Stimulated activated CD4-positive, alpha-beta T cell treated with anti-CD3 and anti-CD28 coated beads, TNF-alpha, amount 100 ng/mL, for 4 hours (primary cell): ENCODE results near the gene CACTIN.

ENCODE experiments used
- DNase-seq, 3 experiments: peaks; one replicate each; pipeline ENCODE4 v3.0.0-alpha.2; 2020; ENCODE audit warnings: low read depth in 3 of 3

The CACTIN gene

GRCh38 chr19:3627351-3627723 is 747 bp upstream of the CACTIN start:
- no peak for DNase-seq

DNA sequence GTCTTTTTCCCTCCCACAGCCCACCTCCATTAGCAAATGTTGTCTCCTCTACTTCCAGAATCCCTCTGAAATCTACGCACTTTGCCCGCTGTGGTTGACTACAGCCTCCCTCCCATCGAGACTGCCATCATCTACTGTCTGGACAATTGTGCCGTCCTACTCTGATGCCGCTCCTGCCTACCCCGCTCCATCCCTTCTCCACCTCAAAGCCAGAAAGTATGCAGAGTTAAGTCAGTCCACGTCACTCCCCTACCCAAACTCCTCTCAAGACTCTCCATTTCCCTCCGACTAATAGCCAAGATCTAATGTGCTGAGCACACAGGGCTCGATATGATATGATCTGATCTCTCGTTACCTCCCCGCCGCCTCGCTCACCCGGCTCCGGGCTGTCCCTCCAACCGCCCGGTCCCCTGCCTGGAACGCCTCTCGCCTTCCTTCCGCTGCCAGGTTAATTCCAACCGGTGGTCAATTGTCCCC is 556 bp downstream of the CACTIN start:
- no peak for DNase-seq

DNA sequence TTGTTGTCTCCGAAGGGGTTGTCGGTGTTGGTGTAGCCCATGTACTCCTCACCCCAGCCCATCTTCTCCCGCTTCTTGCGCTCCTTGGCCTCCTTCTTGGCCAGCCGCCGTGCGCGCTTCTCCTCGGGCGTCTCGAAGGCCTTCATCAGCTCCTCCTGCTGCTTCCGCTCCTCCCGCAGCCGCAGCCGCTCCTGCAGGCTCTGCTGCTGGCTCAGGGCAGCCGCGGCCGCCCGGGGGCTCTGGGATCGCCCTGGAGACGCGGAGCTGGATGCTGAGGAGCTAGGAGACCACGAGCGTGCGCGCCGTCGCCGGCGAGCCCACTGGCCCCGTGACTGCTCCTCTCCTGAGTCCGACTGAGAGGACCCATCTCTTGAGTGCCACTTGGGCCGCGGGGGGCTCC is 2.9 kb downstream of the CACTIN start:
- DNase-seq = no peak

DNA sequence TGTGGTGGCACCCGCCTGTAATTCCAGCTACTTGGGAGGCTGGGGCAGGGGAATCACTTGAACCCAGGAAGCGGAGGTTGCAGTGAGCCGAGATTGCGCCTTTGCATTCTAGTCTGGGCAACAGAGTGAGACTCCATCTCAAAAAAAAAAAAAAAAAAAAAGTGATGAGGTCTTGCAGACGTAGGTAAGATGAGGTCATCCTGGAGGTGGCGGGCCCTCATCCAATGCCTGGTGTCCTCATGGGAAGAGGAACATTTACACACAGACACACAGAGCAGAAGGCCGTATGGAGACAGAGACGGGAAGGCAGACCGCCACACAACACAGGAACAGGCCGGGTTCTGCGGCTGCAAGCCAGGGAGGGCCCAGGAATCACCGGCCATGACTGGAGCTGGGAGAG is 4.4 kb downstream of the CACTIN start:
- DNase-seq = no peak

- no peak for DNase-seq
These were observed 4.9 kb downstream of the CACTIN start for GRCh38 chr19:3621689-3622088.

DNA sequence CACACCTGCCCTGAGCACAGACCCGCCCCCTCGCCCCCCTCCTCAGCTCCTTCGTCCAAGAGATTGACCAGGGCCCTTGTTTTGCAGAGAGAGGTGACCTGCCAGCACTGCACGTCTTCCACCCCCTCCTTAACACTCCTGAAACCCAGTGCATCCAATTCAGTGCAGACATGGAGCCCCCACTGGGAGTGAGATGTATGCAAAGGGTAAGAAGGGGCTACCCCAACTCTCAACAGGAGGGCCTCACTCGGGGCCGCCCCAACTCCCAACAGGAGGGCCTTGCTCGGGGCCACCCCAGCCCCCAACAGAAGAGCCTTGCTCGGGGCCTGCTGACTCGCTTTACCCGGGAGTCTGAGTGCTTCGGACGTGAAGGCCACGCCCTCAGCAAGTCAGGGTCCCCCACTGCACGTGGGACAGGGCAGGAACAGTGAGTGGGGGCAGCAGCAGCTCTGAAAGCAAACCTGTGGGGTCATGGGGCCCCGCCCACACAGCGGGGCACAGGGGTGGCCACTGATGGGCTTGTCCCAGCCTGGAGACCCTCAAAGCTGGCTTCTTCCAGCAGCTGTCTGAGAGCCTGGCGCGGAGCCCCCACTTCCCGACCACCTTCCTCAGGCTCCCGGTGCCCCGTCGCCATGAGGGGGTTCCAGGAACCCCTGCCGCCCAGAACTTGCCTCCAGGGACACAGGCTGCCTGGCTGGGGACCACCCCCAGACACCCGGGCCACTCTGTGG is 5.6 kb downstream of the CACTIN start:
- no peak for DNase-seq

DNA sequence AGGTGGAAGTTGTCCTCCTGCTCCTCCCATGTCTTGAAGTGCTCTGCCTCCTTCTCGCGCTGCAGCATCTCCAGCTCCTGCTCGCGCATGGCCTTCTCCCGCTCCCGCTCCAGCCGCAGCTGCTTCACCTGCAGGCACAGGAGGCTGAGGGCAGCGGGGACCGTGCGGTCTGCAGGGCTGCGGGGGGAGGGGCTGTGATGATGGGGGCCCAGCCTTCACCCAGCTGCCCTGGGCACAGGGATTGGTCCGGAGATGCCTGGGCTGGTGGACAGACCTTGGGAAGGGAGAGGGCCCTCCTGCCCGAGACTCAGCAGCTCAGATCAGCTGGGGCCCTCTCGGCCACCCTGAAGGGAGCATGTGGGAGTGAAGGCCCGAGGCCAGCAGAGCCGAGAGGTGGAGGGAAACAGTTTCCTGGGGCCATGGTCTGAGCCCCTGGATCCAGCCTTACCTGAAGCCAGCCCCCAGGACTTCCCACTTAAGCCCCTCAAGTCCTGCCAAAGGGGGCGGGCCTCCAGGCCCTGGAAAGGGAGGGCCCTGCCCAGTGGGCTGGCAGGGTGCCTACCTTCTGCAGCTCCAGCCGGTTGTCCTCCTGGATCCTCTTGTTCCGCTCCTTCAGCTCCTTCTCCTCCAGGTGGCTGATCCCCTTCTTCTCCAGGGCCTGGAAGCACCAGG is 6.3 kb downstream of the CACTIN start:
- DNase-seq = no peak

GRCh38 chr19:3619631-3620012 is 7.0 kb downstream of the CACTIN start:
- no peak for DNase-seq

- DNase-seq = no peak
These were observed 7.6 kb downstream of the CACTIN start for GRCh38 chr19:3618811-3619630.

DNA sequence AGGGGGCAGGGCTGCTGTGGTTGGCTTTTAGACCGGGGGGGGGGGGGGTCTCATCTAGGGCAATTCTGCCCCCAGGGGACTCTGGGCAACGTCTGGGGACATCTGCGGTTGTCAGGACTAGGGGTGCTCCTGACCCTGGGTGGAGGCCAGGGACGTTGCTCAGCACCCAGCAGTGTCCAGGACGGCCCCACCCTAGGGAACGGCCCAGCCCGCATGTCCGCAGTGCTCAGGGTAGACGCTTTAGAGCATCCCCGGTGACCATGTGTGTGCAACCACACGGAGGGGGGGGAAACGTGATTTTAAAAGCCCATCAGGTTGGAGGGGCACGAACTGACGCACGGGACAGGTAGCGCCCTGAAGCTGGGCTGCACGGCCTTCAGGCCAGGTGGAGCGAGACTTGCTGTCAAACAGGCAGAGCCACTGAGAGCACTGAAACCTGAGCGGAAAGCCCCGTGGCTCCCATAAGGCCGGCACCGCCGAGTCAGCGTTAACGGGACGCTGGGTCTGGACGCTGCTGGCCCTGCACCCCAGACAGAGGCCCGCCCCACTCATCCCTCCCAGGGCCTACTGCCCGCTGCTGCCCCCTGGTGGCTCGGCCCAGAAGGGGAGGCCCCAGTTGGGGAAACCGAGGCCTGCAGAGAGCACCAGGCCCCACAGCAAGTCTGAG is 8.3 kb downstream of the CACTIN start:
- DNase-seq = peak in 2 of 3 experiments; percentile 25 to 28

DNA sequence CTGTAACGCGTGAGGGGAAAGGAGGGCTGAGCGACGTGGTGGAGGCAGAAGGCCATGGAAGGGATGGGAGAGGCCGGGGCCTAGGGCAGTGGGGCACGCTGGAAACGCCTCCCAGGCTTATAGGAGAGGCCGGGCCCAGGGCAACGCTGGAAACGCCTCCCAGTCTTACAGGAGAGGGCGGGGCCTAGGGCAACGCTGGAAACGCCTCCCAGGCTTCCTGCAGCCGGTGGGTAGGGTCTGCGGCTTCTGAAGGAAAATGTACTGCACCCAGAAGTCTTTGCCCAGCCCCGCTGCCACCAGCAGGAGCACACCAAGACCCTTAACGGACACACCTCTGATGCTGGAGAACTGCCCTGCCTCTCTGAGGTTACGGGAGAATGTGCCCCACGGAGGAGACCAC is 9.1 kb downstream of the CACTIN start:
- DNase-seq = no peak

DNA sequence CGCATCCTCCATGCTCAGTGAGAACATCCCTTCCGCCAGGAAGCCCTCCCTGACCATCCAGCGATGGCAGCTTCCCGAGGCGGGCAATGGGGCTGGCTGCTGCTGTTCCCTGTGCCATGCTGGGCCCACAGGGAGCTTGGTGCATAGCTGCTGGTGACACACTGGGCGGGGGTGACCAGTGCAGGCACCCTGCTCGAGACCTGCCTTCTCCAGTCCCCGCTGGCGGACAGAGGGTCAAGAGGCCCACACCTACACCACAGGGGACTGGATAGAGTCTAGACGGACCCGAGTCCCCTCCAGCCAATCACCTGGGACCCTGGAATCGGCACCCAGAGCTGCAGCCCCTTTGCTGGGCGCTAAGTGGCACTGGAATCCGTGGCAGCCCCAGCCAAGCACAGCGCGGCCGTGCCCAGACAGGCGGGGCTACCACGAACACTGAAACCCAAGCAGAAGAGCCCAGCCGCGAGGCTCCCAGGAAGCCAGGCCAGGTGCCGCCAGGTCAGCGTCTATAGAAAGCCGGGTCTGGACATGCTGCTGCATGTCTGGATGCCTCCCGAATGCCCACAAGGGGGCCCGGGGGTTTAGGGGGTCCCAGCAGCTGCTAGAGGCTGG is 11.0 kb downstream of the CACTIN start:
- no peak for DNase-seq

DNA sequence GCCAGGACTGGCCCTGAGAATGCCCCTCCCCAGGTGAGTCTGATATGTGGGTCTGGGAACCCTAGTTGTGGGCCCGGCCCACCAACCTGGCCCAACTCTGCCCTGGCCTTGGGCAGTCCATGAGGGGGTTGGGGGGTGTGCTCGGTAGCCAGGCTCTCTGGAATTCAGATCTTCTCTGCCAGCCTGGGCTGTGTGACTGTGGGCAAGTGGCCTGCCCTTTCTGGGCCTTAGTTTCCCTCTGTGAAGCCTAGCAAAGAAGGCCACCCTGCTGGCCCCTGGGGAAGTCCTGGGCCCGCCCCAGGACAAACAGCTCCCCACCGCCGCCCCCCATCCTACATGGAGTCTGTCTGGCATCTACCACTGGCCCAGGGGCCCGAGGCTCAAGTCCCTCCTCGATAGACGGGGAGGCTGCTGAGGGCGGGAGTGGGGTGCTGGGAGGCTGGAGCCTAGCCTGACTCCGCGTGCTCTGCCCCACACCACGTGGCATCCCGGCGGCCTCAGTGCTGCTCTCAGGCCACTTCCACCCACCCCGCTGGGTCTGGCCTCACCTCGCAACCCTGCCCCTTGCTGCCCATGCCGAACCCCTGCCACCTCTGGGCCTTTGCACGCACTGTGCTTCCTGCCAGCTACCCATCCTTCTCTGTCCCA is 11.6 kb downstream of the CACTIN start:
- DNase-seq = no peak

DNA sequence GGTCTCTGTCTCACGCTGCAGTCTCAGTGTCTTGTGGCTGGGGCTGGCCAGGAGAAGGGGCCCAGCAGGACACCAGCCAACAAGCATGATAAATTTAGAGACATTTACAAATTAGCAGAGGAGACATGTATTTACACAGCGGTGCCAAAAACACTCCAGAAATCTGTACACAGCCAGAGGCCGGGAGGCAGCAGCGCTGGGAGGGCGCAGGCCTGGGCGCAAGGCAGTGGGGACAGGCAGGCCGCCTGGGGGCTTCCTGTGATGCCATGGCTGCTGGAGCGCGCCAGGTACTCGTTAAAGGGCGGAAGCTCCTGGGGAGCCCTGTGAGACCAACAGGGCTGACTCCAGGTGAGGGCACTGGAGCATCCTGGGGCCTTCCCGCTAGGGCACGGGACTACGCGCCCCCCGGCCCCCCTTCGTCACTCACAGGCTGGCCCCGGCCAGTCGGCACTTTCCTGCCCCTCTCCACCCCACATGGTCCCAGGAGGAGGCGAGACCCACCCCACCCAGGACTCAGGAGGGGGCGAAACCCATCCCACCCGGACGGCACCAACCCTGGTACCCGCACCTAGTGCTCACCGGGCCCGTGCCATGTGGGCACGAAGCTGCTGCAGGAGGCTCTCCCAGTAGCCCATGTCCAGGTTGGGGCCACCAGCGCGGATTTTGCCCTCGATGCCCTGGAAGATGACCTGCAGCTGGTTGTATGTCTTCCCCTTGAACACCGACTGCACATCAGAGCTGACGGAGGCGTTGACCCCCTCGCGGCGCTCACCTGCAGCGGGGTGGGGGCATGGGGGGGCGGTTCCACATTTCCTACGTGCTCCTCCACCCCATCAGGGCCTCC is 12.6 kb downstream of the CACTIN start:
- DNase-seq = no peak

GRCh38 chr19:3612901-3613741 is 13.5 kb downstream of the CACTIN start:
- no peak for DNase-seq

DNA sequence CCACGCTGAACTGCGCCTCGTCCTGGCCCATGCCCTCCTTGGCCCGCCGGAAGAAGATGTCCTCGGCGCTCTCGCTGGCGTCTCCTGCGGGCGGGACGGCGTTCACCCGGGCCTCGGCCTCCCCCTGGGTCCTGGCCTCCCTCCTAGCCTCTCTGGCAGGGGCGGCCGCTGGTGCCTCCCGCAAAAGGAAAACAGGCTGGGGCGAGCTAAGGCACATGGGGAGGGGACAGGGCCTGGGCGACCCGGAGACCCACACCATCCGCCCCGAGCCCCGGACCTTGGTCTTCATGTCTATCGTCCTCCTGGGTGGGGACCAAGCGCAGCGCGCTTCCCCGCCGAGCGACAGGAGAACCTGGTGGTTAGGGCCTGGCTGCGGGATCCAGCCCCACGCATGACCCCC is 14.3 kb downstream of the CACTIN start:
- DNase-seq = no peak

DNA sequence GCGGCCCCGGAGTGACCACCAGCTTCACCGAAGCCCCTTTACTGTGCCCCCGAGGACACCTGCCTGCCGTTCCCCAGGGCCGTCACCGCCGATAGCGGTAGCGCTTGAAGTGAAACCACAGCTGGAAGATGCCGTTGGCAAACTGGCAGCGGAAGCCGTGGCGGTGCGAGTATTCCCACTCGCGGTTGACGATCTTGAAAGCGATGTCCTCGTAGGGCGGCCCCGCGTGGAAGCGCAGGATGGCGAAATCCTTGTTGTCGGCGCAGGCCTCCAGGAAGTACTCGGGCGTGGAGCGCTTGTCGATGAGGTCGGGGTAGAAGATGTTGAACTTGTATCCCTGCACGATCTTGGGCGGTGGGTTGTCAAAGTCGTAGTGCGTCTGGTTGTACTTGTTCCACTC is 14.7 kb downstream of the CACTIN start:
- no peak for DNase-seq

DNA sequence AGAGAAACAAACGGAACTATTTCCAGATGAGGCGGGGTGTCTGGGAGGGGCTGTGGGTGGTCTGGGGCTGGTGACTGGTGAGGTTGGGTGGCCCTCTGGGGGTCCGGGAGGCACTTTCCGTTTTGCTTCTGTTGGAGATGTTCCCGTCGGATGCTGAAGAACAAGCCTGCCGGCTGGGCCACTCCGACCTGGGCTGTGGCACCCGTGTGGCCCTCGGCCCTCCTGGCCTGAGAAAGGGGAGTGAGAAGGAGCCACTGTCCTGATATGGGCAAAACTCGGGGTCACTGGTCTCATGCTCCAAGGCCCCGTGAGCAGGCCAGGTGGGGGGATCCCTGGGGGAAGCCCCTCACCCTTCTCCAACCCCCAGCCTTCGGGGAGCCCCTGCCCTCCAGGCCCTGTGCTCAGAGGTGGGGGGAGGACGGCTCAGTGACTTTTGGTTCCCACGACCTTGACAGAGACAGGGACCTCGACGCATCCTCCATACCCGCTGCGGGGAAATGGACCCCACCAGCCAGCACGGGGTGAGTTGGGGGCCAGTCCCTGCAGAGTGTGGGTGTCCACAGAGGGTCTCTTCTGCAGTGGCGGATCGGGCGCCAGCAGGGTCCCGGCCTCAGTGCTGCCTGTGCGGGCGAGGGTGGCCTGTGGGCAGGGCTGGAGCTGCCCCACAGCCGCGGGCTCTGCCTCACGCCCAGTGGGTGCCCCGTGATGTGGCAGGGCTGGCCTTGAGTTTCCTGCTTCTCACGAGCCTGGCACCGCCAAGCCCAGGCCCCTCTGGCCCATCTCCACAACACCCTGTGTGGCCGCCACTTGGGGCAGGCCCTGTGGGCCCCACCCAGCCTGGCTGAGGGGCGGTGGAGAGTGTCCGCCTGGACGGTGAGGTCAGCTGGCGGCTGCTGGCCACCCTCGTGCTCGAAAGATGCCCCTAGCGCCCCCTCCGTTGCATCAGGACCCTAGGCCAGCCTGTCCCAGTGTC is 15.6 kb downstream of the CACTIN start:
- DNase-seq = no peak
